Trophoblast cell (in vitro differentiated cells and primary cell): Measurements from ENCODE around the gene FH.

Experiments used
- DNase-seq, 2 donors: peaks; one replicate each; pipeline ENCODE4 v3.0.0-alpha.2; 2016
- H2AFZ ChIP-seq: 2 replicates; pipeline ENCODE4 v1.6.1; 2013; ENCODE audit warnings: low read length, moderate library complexity, mild to moderate bottlenecking; ENCODE audit not compliant: insufficient read depth, poor library complexity
- H2AK5ac ChIP-seq: 2 replicates; pipeline ENCODE4 v1.6.1; 2013; ENCODE audit warnings: mild to moderate bottlenecking, low read length
- H2BK120ac ChIP-seq: 2 replicates; pipeline ENCODE4 v1.6.1; 2013; ENCODE audit warnings: low read length, mild to moderate bottlenecking, moderate library complexity; ENCODE audit not compliant: insufficient read depth, poor library complexity
- H2BK12ac ChIP-seq: 2 replicates; pipeline ENCODE4 v1.6.1; 2013; ENCODE audit warnings: mild to moderate bottlenecking, low read length, moderate library complexity
- H2BK5ac ChIP-seq: 2 replicates; pipeline ENCODE4 v1.6.1; 2013; ENCODE audit warnings: low read length, low read depth, moderate library complexity, mild to moderate bottlenecking; ENCODE audit not compliant: poor library complexity
- H3K14ac ChIP-seq: 2 replicates; pipeline ENCODE4 v1.6.1; 2013; ENCODE audit warnings: mild to moderate bottlenecking, low read length
- H3K18ac ChIP-seq: 2 replicates; pipeline ENCODE4 v1.6.1; 2013; ENCODE audit warnings: mild to moderate bottlenecking, low read length
- H3K23ac ChIP-seq: 2 replicates; pipeline ENCODE4 v1.6.1; 2013; ENCODE audit warnings: low read length
- H3K27ac ChIP-seq: 2 replicates; pipeline ENCODE4 v1.5.1; 2013; ENCODE audit warnings: low read depth, mild to moderate bottlenecking, inconsistent platforms, low read length, moderate library complexity
- H3K27me3 ChIP-seq: 2 replicates; pipeline ENCODE4 v1.6.1; 2013; ENCODE audit warnings: inconsistent platforms, mild to moderate bottlenecking, low read length, moderate library complexity; ENCODE audit not compliant: insufficient read depth
- H3K36me3 ChIP-seq, 2 experiments: 1 replicate in 1 of 2; 2 replicates in 1 of 2; pipeline ENCODE4 v1.6.1; 2013; ENCODE audit warnings: low read length in 2 of 2, mild to moderate bottlenecking in 2 of 2, moderate library complexity in 1 of 2; ENCODE audit not compliant: insufficient read depth in 2 of 2, control insufficient read depth in 1 of 2
- H3K4ac ChIP-seq: 2 replicates; pipeline ENCODE4 v1.6.1; 2013; ENCODE audit warnings: low read depth, mild to moderate bottlenecking, low read length, moderate library complexity
- H3K4me1 ChIP-seq, 2 experiments: 1 replicate in 1 of 2; 2 replicates in 1 of 2; pipeline ENCODE4 v1.6.1; 2013; ENCODE audit warnings: low read length in 2 of 2, mild to moderate bottlenecking in 2 of 2, moderate library complexity in 1 of 2; ENCODE audit not compliant: insufficient read depth in 2 of 2, control insufficient read depth in 1 of 2
- H3K4me2 ChIP-seq: 2 replicates; pipeline ENCODE4 v1.6.1; 2013; ENCODE audit warnings: inconsistent platforms, mild to moderate bottlenecking, low read length, moderate library complexity
- H3K4me3 ChIP-seq: 2 replicates; pipeline ENCODE4 v1.5.1; 2013; ENCODE audit warnings: mild to moderate bottlenecking, low read depth, low read length, inconsistent platforms
- H3K79me1 ChIP-seq: one replicate; pipeline ENCODE4 v1.6.1; 2013; ENCODE audit warnings: low read length
- H3K79me2 ChIP-seq: 2 replicates; pipeline ENCODE4 v1.6.1; 2013; ENCODE audit warnings: low read length, mild to moderate bottlenecking; ENCODE audit not compliant: control insufficient read depth, insufficient read depth, poor library complexity
- H3K9ac ChIP-seq: 2 replicates; pipeline ENCODE4 v1.6.1; 2013; ENCODE audit warnings: mild to moderate bottlenecking, low read length
- H3K9me3 ChIP-seq: 2 replicates; pipeline ENCODE4 v1.6.1; 2013; ENCODE audit warnings: low read depth, mild to moderate bottlenecking, control low read depth, inconsistent platforms, low read length; ENCODE audit not compliant: insufficient read depth
- H4K12ac ChIP-seq: 2 replicates; pipeline ENCODE4 v1.6.1; 2013; ENCODE audit warnings: low read depth, mild to moderate bottlenecking, low read length, moderate library complexity
- H4K8ac ChIP-seq: 2 replicates; pipeline ENCODE4 v1.6.1; 2013; ENCODE audit warnings: low read depth, mild to moderate bottlenecking, low read length, moderate library complexity
- H4K91ac ChIP-seq: one replicate; pipeline ENCODE4 v1.6.1; 2013; ENCODE audit warnings: low read depth, mild to moderate bottlenecking, low read length, moderate library complexity
- WGBS: extraction: QIAGEN DNeasy Blood & Tissue Kit; methylation state at CpG from one replicate; pipeline ENCODE4 v1.1.7; 2013; ENCODE audit warnings: missing lambda C conversion rate; ENCODE audit not compliant: insufficient read length, insufficient coverage; ENCODE audit errors: extremely low coverage; 5-methylcytosine and 5-hydroxymethylcytosine counted together

FH gene

DNA sequence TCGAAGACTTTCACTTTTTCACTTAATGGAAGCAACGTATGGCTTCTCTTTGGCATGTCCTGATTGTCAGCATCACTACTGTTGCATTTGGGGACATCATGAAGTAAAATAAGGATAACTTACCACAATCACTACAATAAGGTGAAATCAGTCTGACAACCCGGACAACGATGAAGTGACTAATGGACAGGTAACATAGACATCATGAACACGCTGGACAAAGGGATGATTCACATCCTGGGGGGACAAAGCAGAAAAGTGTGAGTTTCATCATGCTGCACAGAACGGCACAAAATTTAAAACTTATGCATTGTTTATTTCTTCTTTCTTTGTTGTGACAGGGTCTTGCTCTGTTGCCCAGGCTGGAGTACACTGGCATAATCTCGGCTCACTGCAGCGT, 53.9 kb downstream of the FH start:
- Histone ChIP-seq H3K79me1 (no peaks in the 10 kb centered on the region), H4K8ac (no peak overlapping the region), H2BK120ac (no peak overlapping the region), H2AFZ (no peak overlapping the region), H3K23ac (no peak overlapping the region), H3K4me3 (no peak overlapping the region), H3K79me2 (no peaks in the 10 kb centered on the region), H3K4me1 (no peaks in the 10 kb centered on the region), H3K9me3 (peaks cover 2% of the 10 kb centered on the region), H2AK5ac (no peak overlapping the region), H2BK5ac (no peak overlapping the region), H2BK12ac (no peak overlapping the region), H4K91ac (no peak overlapping the region), H3K14ac (no peak overlapping the region), H3K9ac (no peak overlapping the region), H3K4ac (no peak overlapping the region), H3K4me2 (no peak overlapping the region), H3K18ac (no peak overlapping the region), H3K27me3 (no peaks in the 10 kb centered on the region), H3K36me3 (no peaks in the 10 kb centered on the region), H3K27ac (no peak overlapping the region), H4K12ac (no peak overlapping the region)
- no peak for DNase-seq
- no CpG with 5 or more reads among the region's 8 CpGs for WGBS

DNA sequence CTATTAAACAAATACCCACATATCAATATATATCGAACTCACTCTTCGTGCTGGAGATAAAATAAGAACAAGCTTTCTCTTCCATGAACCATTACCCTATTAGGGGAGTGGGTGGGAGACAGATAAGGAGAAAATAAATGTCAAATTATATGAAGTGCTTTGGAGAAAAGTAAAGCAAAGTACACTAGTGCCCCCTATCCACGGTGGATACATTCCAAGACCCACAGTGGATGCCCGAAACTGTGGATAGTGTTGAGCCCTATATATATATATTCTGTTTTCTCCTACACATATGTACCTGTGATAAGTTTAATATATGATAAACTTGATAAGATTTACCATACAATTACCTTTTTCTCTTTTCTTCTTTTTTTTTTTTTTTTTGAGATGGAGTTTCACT, 54.6 kb downstream of the FH start:
- no peak overlapping the region for H3K23ac ChIP-seq
- H4K8ac ChIP-seq = no peak overlapping the region
- DNase-seq = no peak
- no peak overlapping the region for H3K4me3 ChIP-seq
- no peak overlapping the region for H2BK120ac ChIP-seq
- H3K18ac ChIP-seq = no peak overlapping the region
- H3K79me2 ChIP-seq = no peaks in the 10 kb centered on the region
- no peaks in the 10 kb centered on the region for H3K27me3 ChIP-seq
- H2AFZ ChIP-seq = no peak overlapping the region
- H3K4me2 ChIP-seq = no peak overlapping the region
- H4K12ac ChIP-seq = no peak overlapping the region
- no peak overlapping the region for H3K14ac ChIP-seq
- H3K4ac ChIP-seq = no peak overlapping the region
- no peak overlapping the region for H2AK5ac ChIP-seq
- no peak overlapping the region for H3K27ac ChIP-seq
- peaks cover 2% of the 10 kb centered on the region for H3K9me3 ChIP-seq
- no peak overlapping the region for H4K91ac ChIP-seq
- no peaks in the 10 kb centered on the region for H3K36me3 ChIP-seq
- H2BK12ac ChIP-seq = no peak overlapping the region
- H3K4me1 ChIP-seq = no peaks in the 10 kb centered on the region
- no peaks in the 10 kb centered on the region for H3K79me1 ChIP-seq
- H3K9ac ChIP-seq = no peak overlapping the region
- no CpG with 5 or more reads among the region's 4 CpGs for WGBS
- no peak overlapping the region for H2BK5ac ChIP-seq

GRCh38 chr1:241462391-241462790, 57.2 kb downstream of the FH start:
- Histone ChIP-seq H3K9me3 (no peaks in the 10 kb centered on the region), H3K14ac (no peak overlapping the region), H3K23ac (no peak overlapping the region), H3K36me3 (no peaks in the 10 kb centered on the region), H3K4me3 (no peak overlapping the region), H3K79me2 (no peaks in the 10 kb centered on the region), H3K27me3 (no peaks in the 10 kb centered on the region), H4K8ac (no peak overlapping the region), H2AFZ (no peak overlapping the region), H3K18ac (no peak overlapping the region), H4K91ac (no peak overlapping the region), H2BK12ac (no peak overlapping the region), H3K9ac (no peak overlapping the region), H3K79me1 (no peaks in the 10 kb centered on the region), H2AK5ac (no peak overlapping the region), H3K4me1 (no peaks in the 10 kb centered on the region), H3K4me2 (no peak overlapping the region), H2BK120ac (no peak overlapping the region), H3K27ac (no peak overlapping the region), H4K12ac (no peak overlapping the region), H2BK5ac (no peak overlapping the region), H3K4ac (no peak overlapping the region)
- no peak for DNase-seq
- no CpG with 5 or more reads among the region's 2 CpGs for WGBS

GRCh38 chr1:241460098-241460873, 59.3 kb downstream of the FH start:
- no peak overlapping the region for H2BK12ac ChIP-seq
- no peaks in the 10 kb centered on the region for H3K36me3 ChIP-seq
- no peak for DNase-seq
- no peak overlapping the region for H4K91ac ChIP-seq
- H2AFZ ChIP-seq = no peak overlapping the region
- no peaks in the 10 kb centered on the region for H3K79me2 ChIP-seq
- H2BK120ac ChIP-seq = no peak overlapping the region
- H4K8ac ChIP-seq = no peak overlapping the region
- no peak overlapping the region for H2BK5ac ChIP-seq
- H3K4me2 ChIP-seq = no peak overlapping the region
- no peak overlapping the region for H3K27ac ChIP-seq
- no peak overlapping the region for H3K18ac ChIP-seq
- H2AK5ac ChIP-seq = no peak overlapping the region
- no peak overlapping the region for H4K12ac ChIP-seq
- H3K4ac ChIP-seq = no peak overlapping the region
- no peak overlapping the region for H3K23ac ChIP-seq
- no peaks in the 10 kb centered on the region for H3K9me3 ChIP-seq
- no peak overlapping the region for H3K9ac ChIP-seq
- no peak overlapping the region for H3K4me3 ChIP-seq
- H3K14ac ChIP-seq = no peak overlapping the region
- no peaks in the 10 kb centered on the region for H3K79me1 ChIP-seq
- no peaks in the 10 kb centered on the region for H3K4me1 ChIP-seq
- no CpG with 5 or more reads among the region's 6 CpGs for WGBS
- H3K27me3 ChIP-seq = no peaks in the 10 kb centered on the region
